Liver (tissue), 3 donors: ENCODE data around the gene CDH23.

Source experiments
- CTCF ChIP-seq: fragments of 150-350 bp; IDR thresholded peaks from 2 replicates; pipeline ENCODE4 v1.5.1; 2017; ENCODE audit warnings: improper control_type of control experiment, low read depth, low read length; ENCODE audit not compliant: missing input control
- FOXA1 ChIP-seq: IDR thresholded peaks from 2 replicates; pipeline ENCODE4 v1.6.1; 2016; ENCODE audit warnings: antibody characterized with exemption
- HNF4A ChIP-seq, 2 donors: conservative IDR thresholded peaks; 2 replicates each; pipeline ENCODE4 v1.6.1; 2016; ENCODE audit warnings: antibody characterized with exemption in 2 of 2, mild to moderate bottlenecking in 2 of 2
- JUND ChIP-seq, 2 donors: IDR thresholded peaks; 2 replicates each; pipeline ENCODE4 v1.6.1; 2016; ENCODE audit warnings: antibody characterized with exemption in 2 of 2
- RAD21 ChIP-seq, 2 donors: IDR thresholded peaks; 2 replicates each; pipeline ENCODE4 v1.6.1; 2016; ENCODE audit warnings: antibody characterized with exemption in 2 of 2, mild to moderate bottlenecking in 2 of 2
- REST ChIP-seq: IDR thresholded peaks from 2 replicates; pipeline ENCODE4 v1.6.1; 2016; ENCODE audit warnings: antibody characterized with exemption, mild to moderate bottlenecking
- SP1 ChIP-seq: IDR thresholded peaks from 2 replicates; pipeline ENCODE4 v1.6.1; 2018; ENCODE audit warnings: antibody characterized with exemption, mild to moderate bottlenecking
- TAF1 ChIP-seq: conservative IDR thresholded peaks from 2 replicates; pipeline ENCODE4 v1.6.1; 2016; ENCODE audit warnings: antibody characterized with exemption, mild to moderate bottlenecking
- YY1 ChIP-seq: IDR thresholded peaks from 2 replicates; pipeline ENCODE4 v1.6.1; 2016; ENCODE audit warnings: antibody characterized with exemption, mild to moderate bottlenecking
- donor health status: healthy.
- donor health status: healthy.

GRCh38 chr10:71423250-71423649 lies 26.5 kb downstream of the CDH23 start:
- TF ChIP-seq JUND (IDR thresholded peaks at IDR 0.05): no peak
- no peak for TF ChIP-seq CTCF
- TF ChIP-seq TAF1: no peak
- no peak for TF ChIP-seq FOXA1
- no peak for TF ChIP-seq REST
- TF ChIP-seq HNF4A (conservative IDR thresholded peaks at IDR 0.05): no peak
- TF ChIP-seq SP1: no peak
- no peak for TF ChIP-seq RAD21 (IDR thresholded peaks at IDR 0.05)
- no peak for TF ChIP-seq YY1
